ENCODE measurements around the gene MYOM1.

Gene MYOM1

GRCh38 chr18:3219241-3219630 is 532 bp downstream of the MYOM1 start:
- H3K4me3 ChIP-seq (ENCODE audit: low read depth, low read length): no peak overlapping the region
- DNase-seq (ENCODE audit: low read depth): no peak

GRCh38 chr18:3218819-3219218 is 949 bp downstream of the MYOM1 start:
- H3K4me3 ChIP-seq (ENCODE audit: low read depth, low read length): no peak overlapping the region
- TF ChIP-seq, protein P1, sequence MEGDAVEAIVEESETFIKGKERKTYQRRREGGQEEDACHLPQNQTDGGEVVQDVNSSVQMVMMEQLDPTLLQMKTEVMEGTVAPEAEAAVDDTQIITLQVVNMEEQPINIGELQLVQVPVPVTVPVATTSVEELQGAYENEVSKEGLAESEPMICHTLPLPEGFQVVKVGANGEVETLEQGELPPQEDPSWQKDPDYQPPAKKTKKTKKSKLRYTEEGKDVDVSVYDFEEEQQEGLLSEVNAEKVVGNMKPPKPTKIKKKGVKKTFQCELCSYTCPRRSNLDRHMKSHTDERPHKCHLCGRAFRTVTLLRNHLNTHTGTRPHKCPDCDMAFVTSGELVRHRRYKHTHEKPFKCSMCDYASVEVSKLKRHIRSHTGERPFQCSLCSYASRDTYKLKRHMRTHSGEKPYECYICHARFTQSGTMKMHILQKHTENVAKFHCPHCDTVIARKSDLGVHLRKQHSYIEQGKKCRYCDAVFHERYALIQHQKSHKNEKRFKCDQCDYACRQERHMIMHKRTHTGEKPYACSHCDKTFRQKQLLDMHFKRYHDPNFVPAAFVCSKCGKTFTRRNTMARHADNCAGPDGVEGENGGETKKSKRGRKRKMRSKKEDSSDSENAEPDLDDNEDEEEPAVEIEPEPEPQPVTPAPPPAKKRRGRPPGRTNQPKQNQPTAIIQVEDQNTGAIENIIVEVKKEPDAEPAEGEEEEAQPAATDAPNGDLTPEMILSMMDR (IDR thresholded peaks at IDR 0.05; ENCODE audit: low read depth, low read length, missing control alignments): no peak
- no peak for DNase-seq (ENCODE audit: low read depth)

More at GRCh38 chr18:3219241-3219630, 532 bp downstream of the MYOM1 start:
- TF ChIP-seq, protein P1 (IDR thresholded peaks at IDR 0.05; ENCODE audit: low read depth, low read length, missing control alignments): no peak

GRCh38 chr18:3217948-3218647 is 1.7 kb downstream of the MYOM1 start:
- TF ChIP-seq, protein P1 (IDR thresholded peaks at IDR 0.05; ENCODE audit: low read depth, low read length, missing control alignments): no peak
- no peak overlapping the region for H3K4me3 ChIP-seq (ENCODE audit: low read depth, low read length)
- DNase-seq (ENCODE audit: low read depth): no peak

GRCh38 chr18:3216987-3217386 is 2.8 kb downstream of the MYOM1 start:
- H3K4me3 ChIP-seq (ENCODE audit: low read depth, low read length): no peak overlapping the region
- TF ChIP-seq, protein P1 (IDR thresholded peaks at IDR 0.05; ENCODE audit: low read depth, low read length, missing control alignments): no peak
- no peak for DNase-seq (ENCODE audit: low read depth)

GRCh38 chr18:3214855-3215637 is 4.7 kb downstream of the MYOM1 start:
- TF ChIP-seq, protein P1 (IDR thresholded peaks at IDR 0.05; ENCODE audit: low read depth, low read length, missing control alignments): no peak
- no peak for DNase-seq (ENCODE audit: low read depth)
- no peak overlapping the region for H3K4me3 ChIP-seq (ENCODE audit: low read depth, low read length)

GRCh38 chr18:3213300-3214059 is 6.3 kb downstream of the MYOM1 start:
- no peak overlapping the region for H3K4me3 ChIP-seq (ENCODE audit: low read depth, low read length)
- DNase-seq (ENCODE audit: low read depth): no peak
- TF ChIP-seq, protein P1 (IDR thresholded peaks at IDR 0.05; ENCODE audit: low read depth, low read length, missing control alignments): no peak
